Heart left ventricle (tissue), 16 donors: ENCODE data around the gene SORBS1. TPM values are rescaled to one million over a fixed set of nuclear protein-coding genes. Genes with fewer than 3 reads are reported as not detected.
A peak's percentile ranks its signal among the peaks of the same experiment; 100 is the strongest.

ENCODE experiments used
- ATAC-seq, 4 donors: fragments of 200-7000 bp; cut with Tn5 transposase; one replicate each; pipeline ENCODE4 v1.9.1; 2020 to 2022; ENCODE audit warnings: moderate library complexity in 4 of 4, mild to moderate bottlenecking in 3 of 4, moderate number of reproducible peaks in 1 of 4
- DNase-seq, 5 donors: peaks; one replicate each; pipeline ENCODE4 v3.0.0-alpha.2; 2020
- H3K27ac ChIP-seq, 12 donors: fragments of 200-600 bp; sonication (generic) in 4 of 12; one replicate each; pipeline versions ENCODE4 v1.5.0 to v1.8.0; 2016 to 2022; ENCODE audit warnings: mild to moderate bottlenecking in 2 of 12
- H3K27me3 ChIP-seq, 9 donors: fragments of 200-600 bp; sonication (generic) in 2 of 9; one replicate each; pipeline versions ENCODE4 v1.5.1 to v1.8.0; 2016 to 2022; ENCODE audit warnings: mild to moderate bottlenecking in 3 of 9
- H3K36me3 ChIP-seq, 9 donors: fragments of 200-600 bp; sonication (generic) in 2 of 9; one replicate each; pipeline versions ENCODE4 v1.5.0 to v1.8.0; 2018 to 2022; ENCODE audit warnings: mild to moderate bottlenecking in 2 of 9
- H3K4me1 ChIP-seq, 12 donors: fragments of 200-600 bp; sonication (generic) in 4 of 12; one replicate each; pipeline versions ENCODE4 v1.5.0 to v1.8.0; 2016 to 2022; ENCODE audit warnings: mild to moderate bottlenecking in 3 of 12
- H3K4me3 ChIP-seq, 12 donors: fragments of 200-600 bp; sonication (generic) in 4 of 12; one replicate each; pipeline versions ENCODE4 v1.5.0 to v1.8.0; 2017 to 2022; ENCODE audit warnings: mild to moderate bottlenecking in 9 of 12, moderate library complexity in 4 of 12
- H3K9me3 ChIP-seq, 12 donors: fragments of 200-600 bp; sonication (generic) in 4 of 12; one replicate each; pipeline versions ENCODE4 v1.5.0 to v1.8.0; 2016 to 2022; ENCODE audit warnings: mild to moderate bottlenecking in 1 of 12
- CTCF ChIP-seq, 12 donors: fragments of 200-600 bp; sonication (generic) in 4 of 12; IDR thresholded peaks; one replicate each; pipeline versions ENCODE4 v1.5.0 to v1.8.0; 2018 to 2022; ENCODE audit warnings: antibody characterized with exemption in 12 of 12, mild to moderate bottlenecking in 5 of 12
- POLR2A ChIP-seq, 2 donors: fragments of 450-650 bp; IDR thresholded peaks; one replicate each; pipeline ENCODE4 v1.6.1; 2017; ENCODE audit warnings: antibody characterized with exemption in 2 of 2, mild to moderate bottlenecking in 2 of 2, moderate library complexity in 2 of 2
- WGBS, 4 donors: extraction: QIAGEN DNeasy Blood & Tissue Kit in 2 of 4; methylation state at CpG; one replicate each; pipeline versions ENCODE4 v1.1.5 to v1.1.7; 2013 to 2018; 5-methylcytosine and 5-hydroxymethylcytosine counted together
- intact Hi-C, 10 donors: fragments of 100-400 bp; cut with DNase I; formaldehyde crosslinking; loops; one replicate each; pipeline versions ENCODE4 v1.11.1 to v1.14.2; 2022
- polyA plus RNA-seq, 2 donors: library from polyadenylated mRNA; stranded (reverse); fragments of 200-250 nt; gene quantifications; one replicate each; pipeline ENCODE4 v1.2.3, GENCODE V29; 2013
- total RNA-seq, 9 donors: library from RNA; depleted of rRNA in 2 of 9; stranded (reverse); fragments of >200 nt in 2 of 9; fragmentation: NEBNext Ultra II Directional in 3 of 9; extraction: Animal tissue kit (Norgen Biotek cat#: 25700) in 3 of 9; gene quantifications; one replicate each; pipeline versions ENCODE4 v1.1.0 to v1.2.4, GENCODE V29; 2016 to 2023
- donor health status: ischemic (EF 13 %, LVEDD 7.1; RV severe dilation, severe dysfunction).
- donor health status: healthy with polysubstance abuse.
- donor health status: DM: no; HTN: yes; CAD: no.
- donor health status: DM: no; HTN: no; CAD: no.
- donor health status: ischemic (EF 25% LVEDD 6.9; RV normal size, moderate dysfunction).
- donor health status: ischemic (EF 25% LVEDD 5.7; RV mildly dilated, moderate dysfunction).
- donor health status: healthy.
- donor health status: DM: yes; HTN: yes; CAD: no.
- donor health status: ischemic (EF 35%, LVEDD 5.7; RV mildly dilated, moderate dysfunction).
- donor health status: nonischemic (EF 11% LVEDD 7.7; RV severe dilation, severe dysfunction).
- donor health status: DM: yes; HTN: yes; CAD: no.
- donor health status: PGD.
- donor health status: ischemic (EF 29% LVEDD 5.4; RV normal size, mild dysfunction).
- donor health status: nonischemic (EF 23%, LVEDD 6.1; RV moderate dilation, normal function).

SORBS1 gene
- total and polyA plus RNA-seq, 11 donors: 355 to 1,440 (median 886) TPM

- TF ChIP-seq POLR2A (IDR thresholded peaks at IDR 0.05): no peak
- no peak for TF ChIP-seq CTCF (IDR thresholded peaks at IDR 0.05)
- WGBS, 4 donors: 58 to 70% (median 63%) methylated on average over 10 to 13 of the region's 13 CpGs
- Histone ChIP-seq H3K27me3 (no peaks in the 10 kb centered on the region), H3K9me3 (no peaks in the 10 kb centered on the region), H3K4me1 (peaks cover 40 to 100% (median 79%) of the 10 kb centered on the region in 12 donors), H3K4me3 (no peak overlapping the region), H3K36me3 (peaks cover 0 to 37% (median 7%) of the 10 kb centered on the region in 9 donors), H3K27ac (peak overlapping the region; percentile 61 to 91 (median 80))
- intact Hi-C loops: no loop called here
- DNase-seq (no peak), ATAC-seq (peak in 3 of 4 donors; percentile 2 to 26 (median 9))
Observed at GRCh38 chr10:95435548-95436279, 125.5 kb downstream of the SORBS1 start.

GRCh38 chr10:95434583-95434982 is 126.6 kb downstream of the SORBS1 start:
- no peak for TF ChIP-seq CTCF (IDR thresholded peaks at IDR 0.05)
- no peak for TF ChIP-seq POLR2A (IDR thresholded peaks at IDR 0.05)
- Histone ChIP-seq H3K36me3 (peaks cover 0 to 43% (median 7%) of the 10 kb centered on the region in 9 donors), H3K27ac (peak overlapping the region; percentile 61 to 91 (median 80)), H3K9me3 (no peaks in the 10 kb centered on the region), H3K4me1 (peaks cover 40 to 100% (median 82%) of the 10 kb centered on the region in 12 donors), H3K4me3 (no peak overlapping the region), H3K27me3 (no peaks in the 10 kb centered on the region)
- ATAC-seq: peak in 3 of 4 donors; percentile 6 to 37 (median 7)
- intact Hi-C loops: loop anchor here (5.0 kb wide), 7 partner anchors 33 to 168 kb away; partner anchors contain the start of gene SORBS1 (in 4 of the 10)
- no peak for DNase-seq
- 64 to 70% (median 66%) methylated on average over 9 of the region's 9 CpGs for WGBS, 4 donors

- Histone ChIP-seq H3K27ac (peak overlapping the region in 10 of 12 donors; percentile 60 to 91 (median 81)), H3K9me3 (no peaks in the 10 kb centered on the region), H3K4me1 (peaks cover 21 to 99% (median 86%) of the 10 kb centered on the region in 12 donors), H3K27me3 (no peaks in the 10 kb centered on the region), H3K36me3 (peaks cover 0 to 51% (median 2%) of the 10 kb centered on the region in 9 donors), H3K4me3 (no peak overlapping the region)
- ATAC-seq (peak in 3 of 4 donors; percentile 19 to 44 (median 23)), DNase-seq (peak in 2 of 5 donors; percentile 55 to 63)
- no peak for TF ChIP-seq CTCF (IDR thresholded peaks at IDR 0.05)
- TF ChIP-seq POLR2A (IDR thresholded peaks at IDR 0.05): no peak
- intact Hi-C loops: loop anchor here (2.0 to 5.0 kb wide), 10 partner anchors 35 to 170 kb away; partner anchors contain the start of gene SORBS1 (in 5 of the 10)
- WGBS, 4 donors: 25 to 46% (median 42%) methylated on average over 4 of the region's 4 CpGs
Observed at GRCh38 chr10:95431900-95432342, 129.2 kb downstream of the SORBS1 start.
